ENCODE measurements around the gene GRIK1.

Gene GRIK1

DNA sequence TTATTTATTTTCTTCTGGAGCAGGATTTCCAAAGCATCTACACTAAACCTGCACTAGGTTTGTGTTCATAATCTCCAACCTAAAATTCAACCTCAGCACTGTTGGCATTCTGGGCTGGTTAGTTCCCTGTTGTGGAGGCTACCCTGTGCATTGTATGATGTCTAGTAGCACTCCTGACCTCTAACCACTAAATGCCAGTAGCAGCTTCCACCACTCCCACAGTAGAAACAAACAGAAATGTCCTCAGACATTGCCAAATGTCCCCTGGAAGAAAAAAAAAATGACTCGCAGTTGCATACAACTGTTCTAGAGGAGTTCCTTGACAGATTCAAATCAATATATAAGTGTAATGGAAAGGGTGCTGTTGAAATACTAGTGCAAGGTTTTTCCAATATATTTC lies 18.9 kb downstream of the GRIK1 start (continued):
- no peak for TF ChIP-seq ZNF544 (tag by site-specific recombination; IDR thresholded peaks at IDR 0.05)
- no peak for TF ChIP-seq BCL11B (tag by site-specific recombination; IDR thresholded peaks at IDR 0.05; ENCODE audit: low read depth)

DNA sequence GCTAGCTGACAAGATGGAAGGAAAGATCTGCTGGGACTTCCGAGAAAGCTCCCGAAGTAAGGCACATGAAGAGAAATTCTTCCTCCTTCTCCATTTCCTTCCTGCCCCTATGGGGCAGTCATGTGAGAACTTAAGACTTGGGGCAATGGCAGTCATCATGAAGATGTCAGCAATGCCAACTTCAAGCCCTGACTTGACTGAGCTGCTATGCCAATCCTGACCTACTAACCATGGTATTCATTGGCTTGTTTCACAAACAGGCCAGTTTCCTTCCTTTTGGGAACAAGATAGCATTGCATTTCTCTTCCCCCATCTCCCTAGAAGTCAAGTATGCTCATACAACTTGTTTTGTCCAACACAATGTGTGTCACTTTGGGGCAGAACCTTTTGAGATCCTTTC lies 25.5 kb downstream of the GRIK1 start:
- POLR2A ChIA-PET, result no interaction called here
- CTCF ChIA-PET, result interaction anchor here (0.7 kb wide), 1 partner anchor 95 kb away, joined by 6 read pairs; no protein-coding TSS in a partner anchor
- no peak overlapping the region for H3K4me3 ChIP-seq (ENCODE audit: low read depth, low read length)
- no peak for TF ChIP-seq YY2 (tag by site-specific recombination; IDR thresholded peaks at IDR 0.05)
- no peak for TF ChIP-seq ZNF169 (tag by site-specific recombination; IDR thresholded peaks at IDR 0.05)
- no peak for TF ChIP-seq ZNF239 (tag by site-specific recombination; IDR thresholded peaks at IDR 0.05)
- TF ChIP-seq ZNF354C (tag by site-specific recombination; IDR thresholded peaks at IDR 0.05; ENCODE audit: borderline replicate concordance, low read depth), result no peak
- TF ChIP-seq ZNF610 (tag by site-specific recombination; IDR thresholded peaks at IDR 0.05; ENCODE audit: borderline replicate concordance), result no peak
- TF ChIP-seq HOXA7 (CRISPR knock-in tag; IDR thresholded peaks at IDR 0.05; ENCODE audit: borderline replicate concordance), result no peak
- no peak overlapping the region for H3K27ac ChIP-seq (ENCODE audit: extremely low read depth, low read depth, low read length)
- H3K9me3 ChIP-seq (ENCODE audit: control insufficient read depth, insufficient read depth, low read depth, low read length), result no peaks in the 10 kb centered on the region
- H3K36me3 ChIP-seq (ENCODE audit: control insufficient read depth in 2 of 2, insufficient read depth in 1 of 2, low read length in 2 of 2), result no peaks in the 10 kb centered on the region
- H3K4me1 ChIP-seq (ENCODE audit: control insufficient read depth, insufficient read depth, low read length), result no peaks in the 10 kb centered on the region

GRCh38 chr21:29909571-29909970 lies 30.2 kb downstream of the GRIK1 start:
- no peak for TF ChIP-seq ZNF138 (tag by site-specific recombination; IDR thresholded peaks at IDR 0.05; ENCODE audit: borderline replicate concordance)
- TF ChIP-seq ZBTB20 (tag by site-specific recombination; IDR thresholded peaks at IDR 0.05), result no peak
- no peak for TF ChIP-seq ZFP3 (tag by site-specific recombination; IDR thresholded peaks at IDR 0.05; ENCODE audit: low read depth)
- TF ChIP-seq YY2 (tag by site-specific recombination; IDR thresholded peaks at IDR 0.05), result no peak
- TF ChIP-seq ZNF610 (tag by site-specific recombination; IDR thresholded peaks at IDR 0.05; ENCODE audit: borderline replicate concordance), result no peak
- no peak for TF ChIP-seq RBAK (tag by site-specific recombination; IDR thresholded peaks at IDR 0.05)
- no peak overlapping the region for H3K27ac ChIP-seq (ENCODE audit: extremely low read depth, low read depth, low read length)
- ChIA-PET CTCF (no interaction called here), POLR2A (no interaction called here)
- no peaks in the 10 kb centered on the region for H3K4me1 ChIP-seq (ENCODE audit: control insufficient read depth, insufficient read depth, low read length)
- no peaks in the 10 kb centered on the region for H3K36me3 ChIP-seq (ENCODE audit: control insufficient read depth in 2 of 2, insufficient read depth in 1 of 2, low read length in 2 of 2)
- H3K9me3 ChIP-seq (ENCODE audit: control insufficient read depth, insufficient read depth, low read depth, low read length), result no peaks in the 10 kb centered on the region
- H3K4me3 ChIP-seq (ENCODE audit: low read depth, low read length), result no peak overlapping the region

GRCh38 chr21:29904359-29905282 lies 35.2 kb downstream of the GRIK1 start:
- Histone ChIP-seq H3K27ac (ENCODE audit: extremely low read depth, low read depth, low read length) (no peak overlapping the region), H3K36me3 (ENCODE audit: control insufficient read depth in 2 of 2, insufficient read depth in 1 of 2, low read length in 2 of 2) (no peaks in the 10 kb centered on the region), H3K9me3 (ENCODE audit: control insufficient read depth, insufficient read depth, low read depth, low read length) (no peaks in the 10 kb centered on the region), H3K4me3 (ENCODE audit: low read depth, low read length) (no peak overlapping the region), H3K4me1 (ENCODE audit: control insufficient read depth, insufficient read depth, low read length) (no peaks in the 10 kb centered on the region)
- CTCF ChIA-PET, result no interaction called here
- POLR2A ChIA-PET, result no interaction called here
- TF ChIP-seq ZBTB7A (tag by site-specific recombination; IDR thresholded peaks at IDR 0.05; ENCODE audit: low read depth) (no peak), ZNF777 (tag by site-specific recombination; IDR thresholded peaks at IDR 0.05; ENCODE audit: borderline replicate concordance) (no peak), ZXDB (tag by site-specific recombination; IDR thresholded peaks at IDR 0.05) (no peak), ZNF223 (tag by site-specific recombination; IDR thresholded peaks at IDR 0.05) (no peak), ZBTB49 (tag by site-specific recombination; IDR thresholded peaks at IDR 0.05; ENCODE audit: low read depth) (no peak), ZNF561 (tag by site-specific recombination; IDR thresholded peaks at IDR 0.05; ENCODE audit: borderline replicate concordance) (no peak), ZNF555 (tag by site-specific recombination; conservative IDR thresholded peaks at IDR 0.05) (no peak), KLF9 (tag by site-specific recombination; IDR thresholded peaks at IDR 0.05; ENCODE audit: low read depth) (no peak), ZNF670 (tag by site-specific recombination; IDR thresholded peaks at IDR 0.05; ENCODE audit: low read depth) (no peak)
- TF ChIP-seq, protein P1, sequence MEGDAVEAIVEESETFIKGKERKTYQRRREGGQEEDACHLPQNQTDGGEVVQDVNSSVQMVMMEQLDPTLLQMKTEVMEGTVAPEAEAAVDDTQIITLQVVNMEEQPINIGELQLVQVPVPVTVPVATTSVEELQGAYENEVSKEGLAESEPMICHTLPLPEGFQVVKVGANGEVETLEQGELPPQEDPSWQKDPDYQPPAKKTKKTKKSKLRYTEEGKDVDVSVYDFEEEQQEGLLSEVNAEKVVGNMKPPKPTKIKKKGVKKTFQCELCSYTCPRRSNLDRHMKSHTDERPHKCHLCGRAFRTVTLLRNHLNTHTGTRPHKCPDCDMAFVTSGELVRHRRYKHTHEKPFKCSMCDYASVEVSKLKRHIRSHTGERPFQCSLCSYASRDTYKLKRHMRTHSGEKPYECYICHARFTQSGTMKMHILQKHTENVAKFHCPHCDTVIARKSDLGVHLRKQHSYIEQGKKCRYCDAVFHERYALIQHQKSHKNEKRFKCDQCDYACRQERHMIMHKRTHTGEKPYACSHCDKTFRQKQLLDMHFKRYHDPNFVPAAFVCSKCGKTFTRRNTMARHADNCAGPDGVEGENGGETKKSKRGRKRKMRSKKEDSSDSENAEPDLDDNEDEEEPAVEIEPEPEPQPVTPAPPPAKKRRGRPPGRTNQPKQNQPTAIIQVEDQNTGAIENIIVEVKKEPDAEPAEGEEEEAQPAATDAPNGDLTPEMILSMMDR (tag by site-specific recombination; IDR thresholded peaks at IDR 0.05), result no peak
- TF ChIP-seq, protein P2, sequence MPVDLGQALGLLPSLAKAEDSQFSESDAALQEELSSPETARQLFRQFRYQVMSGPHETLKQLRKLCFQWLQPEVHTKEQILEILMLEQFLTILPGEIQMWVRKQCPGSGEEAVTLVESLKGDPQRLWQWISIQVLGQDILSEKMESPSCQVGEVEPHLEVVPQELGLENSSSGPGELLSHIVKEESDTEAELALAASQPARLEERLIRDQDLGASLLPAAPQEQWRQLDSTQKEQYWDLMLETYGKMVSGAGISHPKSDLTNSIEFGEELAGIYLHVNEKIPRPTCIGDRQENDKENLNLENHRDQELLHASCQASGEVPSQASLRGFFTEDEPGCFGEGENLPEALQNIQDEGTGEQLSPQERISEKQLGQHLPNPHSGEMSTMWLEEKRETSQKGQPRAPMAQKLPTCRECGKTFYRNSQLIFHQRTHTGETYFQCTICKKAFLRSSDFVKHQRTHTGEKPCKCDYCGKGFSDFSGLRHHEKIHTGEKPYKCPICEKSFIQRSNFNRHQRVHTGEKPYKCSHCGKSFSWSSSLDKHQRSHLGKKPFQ (tag by site-specific recombination; IDR thresholded peaks at IDR 0.05), result no peak
